ENCODE measurements around the gene ADAMTS14. TPM values are rescaled to one million over a fixed set of nuclear protein-coding genes. Genes with fewer than 3 reads are reported as not detected.

ADAMTS14 gene
- 3.6 and 4.2 TPM in 2 replicates for total RNA-seq

GRCh38 chr10:70672165-70673042 is at the start of gene ADAMTS14:
ADAMTS14 (plus strand) TSS chr10:70672506; CDS start chr10:70672803, 297 bp downstream.

GRCh38 chr10:70785190-70785589 is 112.9 kb downstream of the ADAMTS14 start, which contains the start of gene TBATA:
TBATA (minus strand) TSS chr10:70785377; CDS start chr10:70783379, 1,998 bp downstream.

Other genes starting within 250 kb of the ADAMTS14 start
- not detected in 2 replicates for gene NODAL, start 230.8 kb upstream of the ADAMTS14 start, total RNA-seq
- gene PALD1, start 193.7 kb upstream of the ADAMTS14 start, total RNA-seq, result 0.14 TPM in 1 of 2 replicates, not detected in the other
- gene PRF1, start 69.8 kb upstream of the ADAMTS14 start, total RNA-seq, result not detected in 2 replicates
- not detected in 2 replicates for gene TBATA, start 112.9 kb downstream of the ADAMTS14 start, total RNA-seq
- gene SGPL1, start 143.4 kb downstream of the ADAMTS14 start, total RNA-seq, result 53.2 and 55.2 TPM in 2 replicates
- 31.5 and 42.9 TPM in 2 replicates for gene PCBD1, start 216.1 kb downstream of the ADAMTS14 start, total RNA-seq

Data from smooth muscle cell of the umbilical artery (primary cell).